HG03025 (cell line): ENCODE data around the gene CRYM.
"Not testable (repeated sequence)": the region's sequence is repeated elsewhere in the genome, so short reads cannot be mapped to it uniquely, and the experiment has no call there.

Source experiments
- ATAC-seq: cut with Tn5 transposase; IDR thresholded peaks from one replicate; pipeline ENCODE4 v1.9.1; 2021; ENCODE audit warnings: mild to moderate bottlenecking, moderate library complexity; ENCODE audit not compliant: unreplicated experiment, low FRiP score

The CRYM gene

DNA sequence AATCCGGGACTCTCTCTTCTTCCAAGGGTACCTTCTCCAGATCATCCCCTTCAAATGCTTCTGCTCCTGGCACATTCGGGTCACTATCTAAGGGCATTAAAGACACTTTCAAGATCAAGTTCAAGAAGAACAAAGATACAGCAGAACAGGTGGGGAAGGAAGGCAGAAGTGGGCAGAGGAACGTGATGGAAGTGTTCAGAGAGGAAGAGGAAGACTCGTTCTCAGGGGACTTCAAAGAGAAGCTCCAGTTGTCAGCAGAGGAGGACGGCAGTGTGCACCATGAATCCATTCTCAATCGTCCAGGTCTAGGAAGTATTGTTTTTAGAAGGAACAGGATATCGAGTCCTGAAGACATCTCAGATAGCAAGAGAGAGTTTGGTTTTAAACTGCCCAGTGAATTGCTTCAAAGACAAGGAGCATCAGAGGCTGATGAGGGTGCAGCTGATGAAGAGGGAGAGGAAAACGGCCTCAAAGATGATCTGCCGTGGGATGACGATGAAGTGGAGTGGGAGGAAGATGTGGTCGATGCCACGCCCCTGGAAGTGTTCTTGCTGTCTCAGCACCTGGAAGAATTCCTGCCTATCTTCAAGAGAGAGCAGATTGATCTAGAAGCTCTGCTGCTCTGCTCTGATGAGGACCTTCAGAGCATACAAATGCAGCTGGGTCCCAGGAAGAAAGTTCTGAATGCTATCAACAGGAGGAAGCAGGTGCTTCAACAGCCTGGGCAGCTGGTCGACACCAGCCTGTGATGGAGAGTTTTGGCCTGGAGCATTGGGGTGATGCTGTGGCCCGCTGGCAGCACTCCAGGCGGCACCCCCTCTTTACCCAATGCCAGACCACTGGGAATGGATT, 27.8 kb downstream of the CRYM start:
- no peak for ATAC-seq

DNA sequence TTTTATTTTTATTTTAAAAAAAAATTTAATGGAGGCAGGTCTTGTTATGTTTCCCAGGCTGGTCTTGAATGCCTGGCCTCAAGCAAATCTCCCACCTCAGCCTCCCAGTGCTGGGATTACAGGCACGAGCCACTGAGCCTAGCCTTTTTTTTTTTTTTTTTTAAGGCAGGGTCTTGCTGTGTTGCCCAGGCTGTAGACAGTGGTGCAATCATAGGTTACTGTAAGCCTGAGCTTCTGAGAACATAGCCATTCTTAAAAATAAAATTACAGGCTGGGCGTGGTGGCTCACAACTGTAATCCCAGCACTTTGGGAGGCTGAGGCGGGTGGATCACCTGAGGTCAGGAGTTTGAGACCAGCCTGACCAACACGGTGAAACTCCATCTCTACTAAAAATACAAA, 29.9 kb downstream of the CRYM start:
- not testable (repeated sequence) for ATAC-seq

GRCh38 chr16:21244518-21245215, 33.4 kb downstream of the CRYM start:
- no peak for ATAC-seq

GRCh38 chr16:21242756-21243155, 35.3 kb downstream of the CRYM start:
- ATAC-seq: no peak

DNA sequence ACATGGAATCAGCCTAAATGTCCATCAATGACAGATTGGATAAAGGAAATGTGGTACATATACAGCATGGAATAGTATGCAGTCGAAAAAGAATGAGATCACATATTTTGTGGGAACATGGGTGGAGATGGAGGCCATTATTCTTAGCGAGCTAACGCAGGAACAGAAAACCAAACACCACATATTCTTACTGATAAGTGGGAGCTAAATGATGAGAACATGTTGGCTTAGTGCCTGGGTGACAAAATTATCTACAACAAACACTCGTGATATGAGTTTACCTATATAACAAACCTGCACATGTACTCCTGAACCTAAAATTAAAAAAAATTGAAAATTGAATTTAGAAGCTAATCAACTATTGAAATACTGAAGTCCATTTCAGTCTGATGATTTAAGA, 38.4 kb downstream of the CRYM start:
- no peak for ATAC-seq

GRCh38 chr16:21236831-21237230, 41.3 kb downstream of the CRYM start:
- no peak for ATAC-seq

- ATAC-seq: no peak
Measured at GRCh38 chr16:21235199-21235585, 42.9 kb downstream of the CRYM start.

DNA sequence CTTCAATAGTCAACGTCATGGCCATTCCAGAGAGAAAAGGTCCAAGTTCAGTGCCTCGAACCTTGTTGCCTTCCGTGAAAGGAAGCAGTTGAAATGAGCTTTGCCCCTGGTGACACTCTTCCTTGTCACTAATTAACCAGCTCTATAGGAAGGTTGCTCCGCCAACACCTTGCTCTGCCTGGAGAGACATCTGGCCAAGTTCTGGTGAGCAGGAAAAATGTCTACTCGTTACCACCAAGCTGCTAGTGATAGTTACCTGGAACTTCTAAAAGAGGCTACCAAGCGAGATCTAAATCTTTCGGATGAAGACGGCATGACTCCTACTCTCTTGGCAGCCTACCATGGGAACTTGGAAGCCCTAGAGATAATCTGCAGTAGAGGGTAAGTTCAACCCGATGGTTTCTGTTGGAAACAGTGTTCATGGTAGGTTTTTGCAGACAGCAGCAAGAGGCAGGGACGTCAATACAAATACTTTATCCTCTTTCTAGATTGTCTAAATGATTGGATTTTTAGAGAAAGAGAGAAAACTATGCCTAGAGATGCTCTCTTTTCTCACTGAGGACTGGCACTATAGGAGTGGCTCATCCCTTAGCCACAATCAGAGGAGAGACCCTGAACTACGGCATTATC, 44.5 kb downstream of the CRYM start, which contains the start of gene ANKS4B:
TSS of gene ANKS4B (plus strand) at position 179 of the 630 bp plus-strand sequence. CDS start at position 218, 39 bp downstream.
- ATAC-seq: no peak

DNA sequence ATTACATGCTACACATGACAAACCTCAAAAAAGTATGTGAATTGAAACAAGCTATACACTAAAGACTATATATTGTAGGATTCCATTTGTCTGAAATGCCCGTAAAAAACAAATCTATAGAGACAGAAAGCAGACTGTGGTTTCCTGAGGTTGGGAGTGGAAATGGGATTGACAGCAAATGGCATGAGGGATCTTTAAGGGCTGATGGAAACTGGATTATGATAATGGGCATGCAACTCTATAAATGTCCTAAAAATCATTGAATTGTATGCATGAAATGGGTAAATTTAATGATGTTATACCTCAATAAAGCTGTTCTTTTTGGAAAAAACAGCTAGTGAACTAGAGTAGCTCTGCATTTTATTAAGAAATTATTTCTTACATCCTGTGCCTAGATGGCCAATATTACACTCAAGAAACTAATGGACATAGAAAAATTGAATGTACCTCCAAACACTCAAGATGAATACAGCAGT, 45.0 kb downstream of the CRYM start:
- no peak for ATAC-seq

- no peak for ATAC-seq
Measured at GRCh38 chr16:21228361-21228872, 49.7 kb downstream of the CRYM start.

- no peak for ATAC-seq
Measured at GRCh38 chr16:21227866-21228265, 50.2 kb downstream of the CRYM start.

- ATAC-seq: no peak
Measured at GRCh38 chr16:21226749-21227148, 51.3 kb downstream of the CRYM start.

DNA sequence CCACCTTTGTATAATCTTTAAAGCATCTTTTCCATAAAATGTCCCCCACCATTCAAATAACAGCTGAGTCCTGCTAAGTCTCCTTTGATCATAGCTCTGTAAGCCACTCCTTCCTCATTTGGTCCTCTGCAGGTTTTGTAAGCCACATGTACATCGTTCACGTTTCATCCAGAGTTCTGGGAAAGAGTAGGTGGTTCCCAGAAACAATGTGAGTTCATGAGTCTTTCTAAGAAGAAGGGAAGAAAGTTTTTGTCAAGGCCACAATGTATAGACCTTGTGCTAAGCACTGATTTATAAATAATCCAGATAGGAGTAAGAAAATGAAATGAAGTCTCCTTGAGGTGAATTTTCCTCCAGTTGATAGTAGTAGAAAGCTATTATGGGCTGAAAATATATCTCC, 53.3 kb downstream of the CRYM start:
- ATAC-seq: no peak

DNA sequence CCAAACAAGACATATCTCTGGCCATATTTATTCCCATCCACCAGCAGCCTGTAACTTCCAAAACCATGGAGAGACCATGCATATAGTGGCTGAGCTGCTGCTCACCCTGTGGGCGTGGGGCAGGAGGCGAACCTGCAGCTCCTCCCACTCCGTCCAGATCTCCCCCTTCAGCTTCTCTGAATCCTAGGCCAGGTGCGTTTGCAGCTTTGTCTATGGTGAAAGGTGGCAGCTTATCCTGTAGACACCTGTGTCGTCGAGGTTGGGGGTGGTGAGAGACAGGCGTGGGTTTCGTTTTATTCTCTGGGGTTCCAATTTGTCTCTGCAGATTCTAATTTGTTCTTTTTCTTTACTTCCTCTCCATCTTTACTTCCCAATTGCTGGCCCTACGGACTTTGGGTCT, 54.3 kb downstream of the CRYM start:
- ATAC-seq: no peak

DNA sequence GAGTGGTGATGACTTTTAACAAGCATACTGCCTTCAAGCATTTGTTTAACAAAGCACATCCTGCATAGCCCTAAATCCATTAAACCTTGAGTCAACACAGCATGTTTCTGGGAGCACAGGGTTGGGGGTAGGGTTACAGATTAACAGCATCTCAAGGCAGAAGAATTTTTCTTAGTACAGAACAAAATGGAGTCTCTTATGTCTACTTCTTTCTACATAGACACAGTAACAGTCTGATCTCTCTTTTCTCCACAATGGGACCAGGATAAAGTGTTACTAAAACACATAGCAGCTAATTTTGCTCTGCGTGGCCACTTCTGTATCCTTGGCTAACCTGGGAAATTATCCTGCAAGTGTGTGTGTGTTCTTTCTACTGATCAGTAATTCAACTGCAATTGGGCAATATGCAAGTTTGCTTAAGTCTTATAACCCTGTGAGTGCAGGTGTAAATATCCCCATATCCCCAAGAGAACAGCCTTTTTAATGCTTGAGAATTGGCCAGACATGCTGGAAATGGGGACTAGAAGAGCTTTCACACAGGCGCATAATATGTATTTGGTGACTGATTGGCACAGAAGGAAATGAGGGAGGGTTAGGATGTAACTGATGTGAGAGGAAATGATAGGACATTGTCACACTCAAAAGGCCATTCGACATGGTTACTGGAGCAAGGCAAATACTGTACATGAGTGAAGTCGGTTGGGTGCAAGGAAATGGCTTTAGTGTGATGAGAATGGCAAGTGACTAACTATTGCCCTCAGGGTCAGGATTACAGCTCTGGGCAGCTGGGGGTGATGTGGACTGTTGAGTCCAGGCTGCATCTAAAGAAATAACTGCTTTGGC, 55.4 kb downstream of the CRYM start:
- no peak for ATAC-seq

GRCh38 chr16:21219551-21219950, 58.5 kb downstream of the CRYM start:
- ATAC-seq: no peak

DNA sequence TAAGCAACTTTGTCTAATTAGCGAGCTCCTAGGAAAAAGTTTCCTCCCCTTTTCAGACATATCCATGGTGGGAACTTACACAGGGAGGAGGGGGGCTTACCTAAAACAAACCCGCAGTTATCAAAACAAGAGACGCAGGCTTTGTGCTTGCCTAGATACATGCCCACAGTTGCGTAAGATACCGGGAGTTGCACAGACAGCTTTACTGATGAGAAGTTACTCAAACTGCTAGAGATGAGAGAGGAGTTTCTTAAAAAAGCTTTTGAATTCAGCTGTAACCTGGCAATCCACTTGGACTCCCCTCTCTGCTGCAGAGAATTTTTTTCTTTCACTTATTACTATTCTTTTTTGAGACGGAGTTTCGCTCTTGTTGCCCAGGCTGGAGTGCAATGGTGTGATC, 59.9 kb downstream of the CRYM start:
- no peak for ATAC-seq

DNA sequence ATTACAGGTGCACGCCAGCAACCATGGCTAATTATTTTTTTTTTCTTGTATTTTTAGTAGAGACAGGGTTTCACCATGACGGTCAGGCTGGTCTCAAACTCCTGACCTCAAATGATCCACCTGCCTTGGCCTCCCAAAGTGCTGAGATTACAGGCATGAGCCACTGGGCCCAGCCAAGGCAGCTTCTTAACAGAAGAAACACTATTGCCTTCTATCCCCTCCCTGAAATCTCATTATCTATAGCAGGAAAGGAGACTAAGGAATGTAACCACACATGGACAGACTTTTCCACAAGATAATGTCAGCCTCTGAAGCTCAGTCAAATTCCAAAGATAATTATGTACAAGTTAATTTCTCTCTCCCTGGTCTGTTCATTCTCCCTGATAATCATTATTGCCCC, 61.0 kb downstream of the CRYM start:
- no peak for ATAC-seq

- ATAC-seq: no peak
Measured at GRCh38 chr16:21214086-21214485, 64.0 kb downstream of the CRYM start.

GRCh38 chr16:21211486-21211885, 66.6 kb downstream of the CRYM start, which contains the start of gene ZP2:
Gene ZP2 (minus strand): TSS chr16:21211574. CDS start chr16:21211547, 27 bp downstream.
- ATAC-seq: no peak
